HCT116 (cell line): ENCODE results near the gene AMBP.

ENCODE experiments used
- CTCF ChIP-seq, 3 experiments: fragments of 200-600 bp in 1 of 3; sonication (generic) in 1 of 3; IDR thresholded peaks in 2 of 3; conservative IDR thresholded peaks in 1 of 3; 2 replicates each; pipeline ENCODE4 v1.5.1; 2012 to 2017; ENCODE audit warnings: low read depth in 2 of 3, low read length in 2 of 3, antibody characterized with exemption in 1 of 3, borderline replicate concordance in 1 of 3, control low read depth in 1 of 3, mild to moderate bottlenecking in 1 of 3, mixed read lengths in 1 of 3, mixed run types in 1 of 3, moderate library complexity in 1 of 3; ENCODE audit not compliant: insufficient read depth in 1 of 3
- EGR1 ChIP-seq: IDR thresholded peaks from 2 replicates; pipeline ENCODE4 v1.6.1; 2012; ENCODE audit warnings: low read depth
- ELF1 ChIP-seq: IDR thresholded peaks from 2 replicates; pipeline ENCODE4 v1.6.1; 2012; ENCODE audit warnings: low read depth, borderline replicate concordance
- EZH2phosphoT487 ChIP-seq: fragments of 200-600 bp; IDR thresholded peaks from 2 replicates; pipeline ENCODE4 v1.6.1; 2018; ENCODE audit warnings: antibody characterized with exemption, borderline replicate concordance
- RAD21 ChIP-seq: IDR thresholded peaks from 2 replicates; pipeline ENCODE4 v1.6.1; 2012; ENCODE audit warnings: low read depth, mild to moderate bottlenecking

GRCh38 chr9:114071197-114071795, 6.8 kb downstream of the AMBP start:
- TF ChIP-seq RAD21 (no peak), ELF1 (no peak), CTCF (IDR thresholded peaks at IDR 0.05 in 2 of 3, conservative IDR thresholded peaks at IDR 0.05 in 1 of 3; ENCODE audit: borderline replicate concordance in 1 of 3, insufficient read depth in 1 of 3, low read depth in 2 of 3, low read length in 2 of 3) (no peak), EZH2phosphoT487 (no peak), EGR1 (no peak)
